Panc1 (cell line): Measurements from ENCODE around the gene MMD2. TPM values are rescaled to one million over a fixed set of nuclear protein-coding genes. Genes with fewer than 3 reads are reported as not detected.
"Not testable (repeated sequence)": the region's sequence is repeated elsewhere in the genome, so short reads cannot be mapped to it uniquely, and the experiment has no call there.

Experiments used
- ATAC-seq: fragments of 200-7000 bp; cut with Tn5 transposase; 2 replicates; pipeline ENCODE4 v1.9.1; 2020; ENCODE audit warnings: mild to moderate bottlenecking, moderate library complexity
- BruUV-seq: library from RNA; stranded (reverse); fragments of 400-500 nt; replicated peaks from 2 replicates; lab custom pipeline; 2021; lab: Mats Ljungman, UMichigan
- CTCF ChIA-PET: fragments of 300-600 bp; sonication (Branson Sonifier 250); formaldehyde crosslinking; loops from one replicate; lab custom pipeline; 2022; ENCODE audit warnings: antibody characterized with exemption; lab: Charles Lee
- POLR2A ChIA-PET: fragments of 300-600 bp; sonication (Branson Sonifier 250); formaldehyde crosslinking; loops from one replicate; lab custom pipeline; 2022; ENCODE audit warnings: antibody characterized with exemption; lab: Charles Lee
- DNase-seq: peaks from one replicate; pipeline ENCODE4 v3.0.0-alpha.2; 2010; ENCODE audit warnings: low read depth, low spot score
- H3K27ac ChIP-seq: 2 replicates; pipeline ENCODE4 v1.5.1; 2011; ENCODE audit warnings: mild to moderate bottlenecking, low read length, inconsistent platforms
- H3K27me3 ChIP-seq: fragments of 200-500 bp; sonication (Bioruptor generic); 2 replicates; pipeline ENCODE4 v1.6.0; 2014; ENCODE audit warnings: low read length, inconsistent platforms; ENCODE audit not compliant: control insufficient read depth, insufficient read depth
- H3K36me3 ChIP-seq: fragments of 200-500 bp; sonication (Bioruptor generic); 2 replicates; pipeline ENCODE4 v1.5.1; 2014; ENCODE audit warnings: inconsistent platforms, mild to moderate bottlenecking, low read length, moderate library complexity; ENCODE audit not compliant: control insufficient read depth, insufficient read depth
- H3K4me1 ChIP-seq: 2 replicates; pipeline ENCODE4 v1.5.1; 2011; ENCODE audit warnings: inconsistent platforms, mild to moderate bottlenecking, low read length, moderate library complexity; ENCODE audit not compliant: control insufficient read depth, insufficient read depth
- H3K4me3 ChIP-seq, 2 experiments: 2 replicates each; pipeline ENCODE4 v1.5.1; 2011 to 2012; ENCODE audit warnings: low read depth in 2 of 2, low read length in 2 of 2, mild to moderate bottlenecking in 2 of 2, inconsistent platforms in 1 of 2, moderate library complexity in 1 of 2
- H3K9me3 ChIP-seq: fragments of 200-500 bp; sonication (Bioruptor generic); 2 replicates; pipeline ENCODE4 v1.5.1; 2014; ENCODE audit warnings: low read depth, mild to moderate bottlenecking, inconsistent platforms, low read length, moderate library complexity; ENCODE audit not compliant: control insufficient read depth, insufficient read depth
- CTCF ChIP-seq: fragments of 450-650 bp; IDR thresholded peaks from 2 replicates; pipeline ENCODE4 v1.5.1; 2017; ENCODE audit warnings: mild to moderate bottlenecking
- POLR2AphosphoS5 ChIP-seq: IDR thresholded peaks from 2 replicates; pipeline ENCODE4 v1.6.1; 2012; ENCODE audit warnings: mild to moderate bottlenecking, low read depth, low read length, moderate library complexity
- REST ChIP-seq, 2 experiments: IDR thresholded peaks; 2 replicates each; pipeline ENCODE4 v1.6.1; 2011 to 2012; ENCODE audit warnings: low read depth in 2 of 2, control low read depth in 1 of 2, low read length in 1 of 2, mild to moderate bottlenecking in 1 of 2, moderate library complexity in 1 of 2; ENCODE audit not compliant: insufficient read depth in 1 of 2
- SIN3A ChIP-seq: IDR thresholded peaks from 2 replicates; pipeline ENCODE4 v1.6.1; 2012; ENCODE audit warnings: low read depth, mild to moderate bottlenecking, low read length, moderate library complexity, borderline replicate concordance; ENCODE audit not compliant: insufficient read depth
- TCF7L2 ChIP-seq: IDR thresholded peaks from 2 replicates; pipeline ENCODE4 v1.6.1; 2011; ENCODE audit warnings: mild to moderate bottlenecking, low read depth, low read length, inconsistent platforms
- in situ Hi-C: cut with HindIII; loops from 2 replicates; pipeline ENCODE4 v1.10.0; 2016; ENCODE audit warnings: low sequenced_read_pairs, low pct_unique_long_range_greater_than_20kb
- intact Hi-C: fragments of 100-400 bp; cut with micrococcal nuclease; formaldehyde crosslinking; loops from one replicate; pipeline ENCODE4 v1.10.0; 2022; ENCODE audit not compliant: unreplicated experiment
- total RNA-seq: library from RNA; stranded (reverse); gene quantifications from one replicate; pipeline ENCODE4 v1.2.1, GENCODE V29; 2021; ENCODE audit not compliant: unreplicated experiment

Gene MMD2
- total RNA-seq, 1 experiment from 2014 or later, result not detected

- intact Hi-C loops, result no loop called here
- CTCF ChIA-PET, result no interaction called here
- H3K4me3 ChIP-seq, result no peak overlapping the region
- POLR2A ChIA-PET, result interaction anchor here (0.6 kb wide), 1 partner anchor 76 kb away, joined by 3 read pairs; no protein-coding TSS in a partner anchor
- BruUV-seq, result no TSS peak
- H3K9me3 ChIP-seq, result no peaks in the 10 kb centered on the region
- no peak overlapping the region for H3K27ac ChIP-seq
- no peak for DNase-seq
- no peaks in the 10 kb centered on the region for H3K27me3 ChIP-seq
- in situ Hi-C loops, result no loop called here
- no peaks in the 10 kb centered on the region for H3K4me1 ChIP-seq
- TF ChIP-seq CTCF (no peak), TCF7L2 (no peak), POLR2AphosphoS5 (no peak), REST (IDR thresholded peaks at IDR 0.05; ENCODE audit: insufficient read depth in 1 of 2, low read depth in 2 of 2, low read length in 1 of 2) (no peak), SIN3A (no peak)
- ATAC-seq, result no peak
- H3K36me3 ChIP-seq, result peaks cover 8% of the 10 kb centered on the region
Measured at GRCh38 chr7:4995429-4995969, 36.5 kb upstream of the MMD2 start.

- intact Hi-C loops, result no loop called here
- H3K27me3 ChIP-seq, result no peaks in the 10 kb centered on the region
- no peak overlapping the region for H3K4me3 ChIP-seq
- POLR2A ChIA-PET, result no interaction called here
- H3K9me3 ChIP-seq, result no peaks in the 10 kb centered on the region
- no TSS peak for BruUV-seq
- ATAC-seq (no peak), DNase-seq (no peak)
- H3K27ac ChIP-seq, result no peak overlapping the region
- CTCF ChIA-PET, result no interaction called here
- no peak for TF ChIP-seq TCF7L2
- TF ChIP-seq REST (IDR thresholded peaks at IDR 0.05; ENCODE audit: insufficient read depth in 1 of 2, low read depth in 2 of 2, low read length in 1 of 2), result no peak
- TF ChIP-seq SIN3A, result no peak
- no peak for TF ChIP-seq POLR2AphosphoS5
- no peak for TF ChIP-seq CTCF
- H3K36me3 ChIP-seq, result peaks cover 12% of the 10 kb centered on the region
- no peaks in the 10 kb centered on the region for H3K4me1 ChIP-seq
- in situ Hi-C loops, result no loop called here
Measured at GRCh38 chr7:4993471-4993870, 34.5 kb upstream of the MMD2 start.

GRCh38 chr7:4982741-4983140 lies 23.8 kb upstream of the MMD2 start:
- in situ Hi-C loops, H3K9me3 ChIP-seq, POLR2A ChIA-PET, H3K4me3 ChIP-seq, DNase-seq, intact Hi-C loops, H3K4me1 ChIP-seq, H3K27me3 ChIP-seq, BruUV-seq, H3K27ac ChIP-seq, CTCF ChIA-PET: not testable (repeated sequence)
- H3K36me3 ChIP-seq, result peaks cover 26% of the 10 kb centered on the region
- ATAC-seq, result 0 out of 2 replicates have a peak, but pooled peaks have one; percentile 12
